SKM-1 treated with dmso at 0.1 percent for 144 hours (cell line): ENCODE data around the gene DPM2.

ENCODE experiments used
- DNase-seq: peaks from one replicate; lab custom pipeline; 2025; ENCODE audit not compliant: unreplicated experiment; lab: John Stamatoyannopoulos, UW

Gene DPM2

GRCh38 chr9:127973169-127974000 lies 35.7 kb upstream of the DPM2 start:
- DNase-seq: no peak

GRCh38 chr9:127972236-127972871 lies 34.7 kb upstream of the DPM2 start:
- no peak for DNase-seq

GRCh38 chr9:127971357-127972235 lies 33.9 kb upstream of the DPM2 start:
- no peak for DNase-seq

GRCh38 chr9:127970401-127971313 lies 33.0 kb upstream of the DPM2 start:
- DNase-seq: no peak

- DNase-seq: no peak
Measured at GRCh38 chr9:127968700-127969383, 31.2 kb upstream of the DPM2 start.

- no peak for DNase-seq
Measured at GRCh38 chr9:127968042-127968441, 30.4 kb upstream of the DPM2 start.

- no peak for DNase-seq
Measured at GRCh38 chr9:127967151-127967809, 29.6 kb upstream of the DPM2 start.

GRCh38 chr9:127966416-127967150 lies 28.9 kb upstream of the DPM2 start:
- no peak for DNase-seq

- no peak for DNase-seq
Measured at GRCh38 chr9:127965953-127966352, 28.3 kb upstream of the DPM2 start.

- DNase-seq: no peak
Measured at GRCh38 chr9:127963359-127964064, 25.9 kb upstream of the DPM2 start.

- no peak for DNase-seq
Measured at GRCh38 chr9:127963041-127963358, 25.3 kb upstream of the DPM2 start.

- DNase-seq: no peak
Measured at GRCh38 chr9:127962278-127962677, 24.6 kb upstream of the DPM2 start.

GRCh38 chr9:127961613-127962155 lies 24.0 kb upstream of the DPM2 start:
- no peak for DNase-seq

GRCh38 chr9:127961155-127961490 lies 23.5 kb upstream of the DPM2 start:
- DNase-seq: no peak

GRCh38 chr9:127960410-127961154 lies 22.9 kb upstream of the DPM2 start:
- DNase-seq: no peak

GRCh38 chr9:127959841-127960409 lies 22.3 kb upstream of the DPM2 start:
- DNase-seq: no peak

GRCh38 chr9:127959398-127959797 lies 21.7 kb upstream of the DPM2 start:
- DNase-seq: no peak
